Tibial nerve (tissue), 4 donors: ENCODE measurements around the gene DNAJC12. TPM values are rescaled to one million over a fixed set of nuclear protein-coding genes. Genes with fewer than 3 reads are reported as not detected.

Experiments
- DNase-seq, 2 donors: peaks; one replicate each; pipeline ENCODE4 v3.0.0-alpha.2; 2019; ENCODE audit warnings: low spot score in 2 of 2
- H3K27ac ChIP-seq, 4 donors: fragments of 200-600 bp; sonication (generic) in 3 of 4; one replicate each; pipeline ENCODE4 v1.5.1; 2017 to 2019; ENCODE audit warnings: mild to moderate bottlenecking in 1 of 4
- H3K27me3 ChIP-seq, 2 donors: fragments of 200-600 bp; sonication (generic) in 1 of 2; one replicate each; pipeline versions ENCODE4 v1.5.1 to v1.6.0; 2017 to 2019
- H3K36me3 ChIP-seq, 3 donors: fragments of 200-600 bp; sonication (generic); one replicate each; pipeline ENCODE4 v1.5.1; 2018 to 2019
- H3K4me1 ChIP-seq, 4 donors: fragments of 200-600 bp; sonication (generic) in 3 of 4; one replicate each; pipeline ENCODE4 v1.5.1; 2017 to 2019
- H3K4me3 ChIP-seq, 4 donors: fragments of 200-600 bp; sonication (generic) in 3 of 4; one replicate each; pipeline ENCODE4 v1.5.1; 2017 to 2019; ENCODE audit warnings: mild to moderate bottlenecking in 1 of 4, moderate library complexity in 1 of 4
- H3K9me3 ChIP-seq, 4 donors: fragments of 200-600 bp; sonication (generic) in 3 of 4; one replicate each; pipeline ENCODE4 v1.5.1; 2017 to 2019
- EP300 ChIP-seq, 2 donors: sonication (generic); formaldehyde crosslinking; IDR thresholded peaks; one replicate each; pipeline ENCODE4 v1.6.1; 2017; ENCODE audit warnings: antibody characterized with exemption in 2 of 2, mild to moderate bottlenecking in 1 of 2
- POLR2A ChIP-seq, 2 donors: fragments of 450-650 bp; IDR thresholded peaks; one replicate each; pipeline ENCODE4 v1.6.1; 2017; ENCODE audit warnings: antibody characterized with exemption in 2 of 2, mild to moderate bottlenecking in 2 of 2, moderate library complexity in 2 of 2
- whole genome bisulfite sequencing, 2 donors: methylation state at CpG; one replicate each; pipeline ENCODE4 v1.1.5; 2018; 5-methylcytosine and 5-hydroxymethylcytosine counted together
- total RNA-seq, 4 donors: library from RNA; depleted of rRNA; stranded (reverse); fragments of >200 nt; gene quantifications; one replicate each; pipeline ENCODE4 v1.1.0, GENCODE V29; 2016
- TF ChIP-seq, protein P1 (sequence below), 5 experiments: fragments of 200-600 bp in 3 of 5; fragments of 450-650 bp in 2 of 5; sonication (generic) in 3 of 5; IDR thresholded peaks; one replicate each; pipeline ENCODE4 v1.5.1; 2016 to 2019; ENCODE audit warnings: antibody characterized with exemption in 5 of 5, mild to moderate bottlenecking in 3 of 5, moderate library complexity in 2 of 5

Gene DNAJC12
- total RNA-seq, 4 donors from 2014 or later: 1.2 to 5.4 (median 3.3) TPM

DNA sequence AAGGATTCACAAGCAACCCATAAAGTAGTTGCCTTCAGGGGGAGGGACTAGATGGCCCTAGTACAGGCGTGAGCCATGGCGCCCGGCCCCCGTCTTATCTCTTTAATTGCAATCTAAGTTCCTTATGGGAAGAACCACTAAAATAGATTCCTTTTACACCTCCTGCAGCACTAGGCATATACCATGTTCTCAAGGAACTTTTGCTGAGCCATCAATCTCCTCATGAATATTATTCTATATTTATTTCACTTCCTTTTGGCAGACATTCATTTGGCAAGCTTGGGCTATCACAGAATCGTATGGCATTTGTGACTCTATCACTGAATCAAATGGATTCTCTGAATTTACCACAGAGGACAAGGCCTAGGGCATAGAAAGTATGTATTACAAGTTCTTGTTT is 14.8 kb upstream of the DNAJC12 start:
- DNase-seq: no peak
- Histone ChIP-seq H3K4me3 (no peak overlapping the region), H3K36me3 (no peaks in the 10 kb centered on the region), H3K4me1 (peaks cover 0 to 8% (median 3%) of the 10 kb centered on the region in 4 donors), H3K9me3 (no peaks in the 10 kb centered on the region), H3K27me3 (no peaks in the 10 kb centered on the region), H3K27ac (no peak overlapping the region)
- WGBS, 2 donors: 62% methylated on average over 5 of the region's 5 CpGs
- TF ChIP-seq, protein P1, sequence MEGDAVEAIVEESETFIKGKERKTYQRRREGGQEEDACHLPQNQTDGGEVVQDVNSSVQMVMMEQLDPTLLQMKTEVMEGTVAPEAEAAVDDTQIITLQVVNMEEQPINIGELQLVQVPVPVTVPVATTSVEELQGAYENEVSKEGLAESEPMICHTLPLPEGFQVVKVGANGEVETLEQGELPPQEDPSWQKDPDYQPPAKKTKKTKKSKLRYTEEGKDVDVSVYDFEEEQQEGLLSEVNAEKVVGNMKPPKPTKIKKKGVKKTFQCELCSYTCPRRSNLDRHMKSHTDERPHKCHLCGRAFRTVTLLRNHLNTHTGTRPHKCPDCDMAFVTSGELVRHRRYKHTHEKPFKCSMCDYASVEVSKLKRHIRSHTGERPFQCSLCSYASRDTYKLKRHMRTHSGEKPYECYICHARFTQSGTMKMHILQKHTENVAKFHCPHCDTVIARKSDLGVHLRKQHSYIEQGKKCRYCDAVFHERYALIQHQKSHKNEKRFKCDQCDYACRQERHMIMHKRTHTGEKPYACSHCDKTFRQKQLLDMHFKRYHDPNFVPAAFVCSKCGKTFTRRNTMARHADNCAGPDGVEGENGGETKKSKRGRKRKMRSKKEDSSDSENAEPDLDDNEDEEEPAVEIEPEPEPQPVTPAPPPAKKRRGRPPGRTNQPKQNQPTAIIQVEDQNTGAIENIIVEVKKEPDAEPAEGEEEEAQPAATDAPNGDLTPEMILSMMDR (IDR thresholded peaks at IDR 0.05): no peak
- no peak for TF ChIP-seq POLR2A (IDR thresholded peaks at IDR 0.05)
- TF ChIP-seq EP300 (IDR thresholded peaks at IDR 0.05): no peak

DNA sequence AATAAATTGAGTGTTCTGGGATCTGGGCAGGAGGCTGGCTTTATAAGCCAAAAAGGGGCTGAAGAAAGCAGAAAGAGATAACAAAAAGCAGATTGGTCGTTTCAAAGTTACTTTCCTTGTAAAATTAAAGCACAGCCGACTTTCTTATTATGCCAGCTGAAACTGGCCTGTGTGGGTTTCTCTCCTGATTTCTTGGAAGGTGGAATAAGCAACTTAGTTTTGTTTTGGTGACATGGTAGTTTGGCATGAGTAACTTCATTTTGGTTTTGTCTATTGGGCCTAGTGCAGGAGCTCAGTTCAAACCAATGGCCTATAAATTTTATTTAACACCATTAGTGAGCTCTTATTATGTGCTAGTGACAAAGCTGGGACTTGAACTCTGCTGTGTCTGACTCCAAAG is 13.2 kb upstream of the DNAJC12 start:
- no peaks in the 10 kb centered on the region for H3K27me3 ChIP-seq
- H3K9me3 ChIP-seq: no peaks in the 10 kb centered on the region
- no peak for TF ChIP-seq POLR2A (IDR thresholded peaks at IDR 0.05)
- TF ChIP-seq, protein P1 (IDR thresholded peaks at IDR 0.05): no peak
- no peak for TF ChIP-seq EP300 (IDR thresholded peaks at IDR 0.05)
- no peaks in the 10 kb centered on the region for H3K36me3 ChIP-seq
- no peak overlapping the region for H3K4me3 ChIP-seq
- WGBS, 2 donors: 66 to 77% methylated on average over 2 of the region's 2 CpGs
- H3K27ac ChIP-seq: no peak overlapping the region
- DNase-seq: no peak
- peaks cover 0 to 8% (median 3%) of the 10 kb centered on the region in 4 donors for H3K4me1 ChIP-seq

DNA sequence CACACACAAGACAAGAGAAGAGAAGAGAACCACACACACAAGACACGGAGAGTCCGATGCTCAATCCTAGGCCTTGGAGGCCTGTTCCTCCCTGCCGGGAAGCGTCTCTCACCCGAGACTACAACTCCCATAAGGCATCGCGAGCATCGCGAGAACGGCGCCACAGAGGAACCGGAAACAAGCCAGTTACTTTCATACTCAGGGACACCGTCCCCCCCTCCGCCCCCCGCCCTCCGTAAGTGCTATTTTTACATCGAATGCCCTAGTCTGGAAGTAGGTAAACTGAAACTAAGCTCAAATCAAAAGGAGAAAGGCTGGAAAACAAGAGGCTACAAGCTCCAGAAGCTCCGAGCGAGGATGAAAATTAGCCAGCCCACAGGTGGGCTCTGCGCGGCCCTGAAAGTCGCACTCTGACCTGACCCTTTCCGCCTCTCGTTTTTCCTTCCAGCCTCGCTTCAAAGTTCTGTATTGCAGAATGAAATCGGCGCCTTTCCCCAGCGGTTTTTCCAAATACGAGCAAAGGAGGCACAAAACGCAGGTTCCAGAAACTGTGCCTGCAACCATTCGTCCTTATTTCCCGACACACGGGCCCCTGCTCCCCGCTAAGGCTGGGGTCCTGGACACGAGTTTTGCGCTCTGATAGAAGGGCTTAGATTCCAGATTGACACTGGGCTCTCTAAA is 11.5 kb upstream of the DNAJC12 start:
- 0 to 1% methylated on average over 36 of the region's 36 CpGs for WGBS, 2 donors
- Histone ChIP-seq H3K27me3 (no peaks in the 10 kb centered on the region), H3K9me3 (no peaks in the 10 kb centered on the region), H3K4me1 (peaks cover 0 to 8% (median 3%) of the 10 kb centered on the region in 4 donors), H3K36me3 (no peaks in the 10 kb centered on the region), H3K4me3 (peak overlapping the region; percentile 57 to 64 (median 60)), H3K27ac (peak overlapping the region; percentile 81 to 89 (median 86))
- TF ChIP-seq POLR2A (IDR thresholded peaks at IDR 0.05) (peak; percentile 54 to 66), EP300 (IDR thresholded peaks at IDR 0.05) (peak; percentile 30 to 92)
- TF ChIP-seq, protein P1 (IDR thresholded peaks at IDR 0.05): no peak
- peak; percentile 90 to 96 for DNase-seq

DNA sequence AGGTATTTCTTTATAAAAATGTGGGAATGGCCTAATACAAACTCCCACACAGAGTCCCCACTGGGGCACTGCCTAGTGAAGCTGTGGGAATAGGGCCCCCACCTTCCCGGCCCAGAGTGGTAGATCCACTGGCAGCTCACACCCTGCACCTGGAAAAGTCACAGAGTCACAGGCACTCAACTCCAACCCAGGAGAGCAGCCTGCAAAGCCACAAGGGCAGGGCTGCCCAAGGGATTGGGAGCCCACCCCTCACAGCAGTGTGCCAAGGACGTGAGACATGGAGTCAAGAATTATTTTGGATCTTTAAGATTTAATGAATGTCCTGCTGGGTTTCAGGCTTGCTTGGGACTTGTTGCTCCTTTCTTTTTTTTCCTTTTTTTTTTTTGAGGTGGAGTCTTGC is 5.3 kb upstream of the DNAJC12 start:
- 88 to 93% methylated on average over 2 of the region's 2 CpGs for WGBS, 2 donors
- no peaks in the 10 kb centered on the region for H3K36me3 ChIP-seq
- DNase-seq: no peak
- peaks cover 0 to 4% (median 0%) of the 10 kb centered on the region in 4 donors for H3K9me3 ChIP-seq
- TF ChIP-seq, protein P1 (IDR thresholded peaks at IDR 0.05): no peak
- no peak for TF ChIP-seq POLR2A (IDR thresholded peaks at IDR 0.05)
- TF ChIP-seq EP300 (IDR thresholded peaks at IDR 0.05): no peak
- no peak overlapping the region for H3K4me3 ChIP-seq
- H3K27ac ChIP-seq: no peak overlapping the region
- no peaks in the 10 kb centered on the region for H3K27me3 ChIP-seq
- no peaks in the 10 kb centered on the region for H3K4me1 ChIP-seq

DNA sequence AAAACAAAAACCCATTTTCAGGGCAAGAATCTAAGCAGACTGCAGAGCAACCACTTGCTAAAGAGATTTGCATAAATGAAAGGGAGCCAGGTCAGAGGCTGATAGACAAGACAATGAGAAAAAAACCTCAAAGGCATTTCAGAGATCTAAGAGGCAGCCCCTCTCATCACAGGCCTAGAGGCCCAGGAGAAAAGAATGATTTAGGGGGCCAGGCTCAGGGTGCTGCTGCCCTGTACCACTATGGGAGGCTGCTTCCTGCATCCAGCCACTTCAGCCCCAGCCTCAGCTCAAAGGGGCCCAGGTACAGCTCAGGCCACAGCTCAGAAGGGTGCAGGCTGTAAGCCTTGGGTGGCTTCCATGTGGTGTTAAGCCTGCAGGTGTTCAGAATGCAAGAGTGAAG is 3.7 kb upstream of the DNAJC12 start:
- no peak for TF ChIP-seq POLR2A (IDR thresholded peaks at IDR 0.05)
- TF ChIP-seq, protein P1 (IDR thresholded peaks at IDR 0.05): no peak
- no peak for TF ChIP-seq EP300 (IDR thresholded peaks at IDR 0.05)
- H3K4me1 ChIP-seq: peaks cover 0 to 6% (median 0%) of the 10 kb centered on the region in 4 donors
- DNase-seq: no peak
- no peak overlapping the region for H3K27ac ChIP-seq
- H3K27me3 ChIP-seq: no peaks in the 10 kb centered on the region
- H3K4me3 ChIP-seq: no peak overlapping the region
- peaks cover 0 to 4% (median 0%) of the 10 kb centered on the region in 4 donors for H3K9me3 ChIP-seq
- H3K36me3 ChIP-seq: no peaks in the 10 kb centered on the region
